GM19239 (cell line): ENCODE results near the gene HIPK2.

Experiments
- DNase-seq: peaks from one replicate; pipeline ENCODE4 v3.0.0; 2011; ENCODE audit warnings: low spot score; ENCODE audit not compliant: insufficient read length
- FAIRE-seq: peaks from 2 replicates; lab custom pipeline; 2011; peaks lifted over from hg19 to GRCh38; lab: Jason Lieb, UNC

The HIPK2 gene

GRCh38 chr7:139720186-139720585 lies 57.6 kb downstream of the HIPK2 start:
- FAIRE-seq (no peak), DNase-seq (no peak)

GRCh38 chr7:139718859-139719258 lies 58.9 kb downstream of the HIPK2 start:
- FAIRE-seq (no peak), DNase-seq (no peak)

DNA sequence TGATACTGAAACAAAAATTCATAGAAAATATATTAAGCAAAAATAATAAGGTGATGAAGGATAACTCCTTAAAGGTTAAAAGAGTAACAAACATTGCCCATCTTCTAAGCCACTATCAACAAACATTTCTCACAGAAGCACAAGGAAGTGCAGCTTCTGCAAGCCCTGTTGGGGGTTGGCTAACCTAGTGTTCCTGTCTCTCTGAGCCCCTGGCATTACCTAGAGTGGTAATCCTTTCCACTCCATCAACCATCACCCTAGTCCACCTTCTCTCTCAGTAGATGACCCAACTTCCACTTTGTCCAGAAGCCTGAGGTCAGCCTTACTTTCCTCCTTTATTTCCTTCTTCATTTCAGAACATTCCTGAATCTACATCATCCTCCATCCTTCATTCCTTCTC lies 59.7 kb downstream of the HIPK2 start:
- DNase-seq: no peak
- no peak for FAIRE-seq

DNA sequence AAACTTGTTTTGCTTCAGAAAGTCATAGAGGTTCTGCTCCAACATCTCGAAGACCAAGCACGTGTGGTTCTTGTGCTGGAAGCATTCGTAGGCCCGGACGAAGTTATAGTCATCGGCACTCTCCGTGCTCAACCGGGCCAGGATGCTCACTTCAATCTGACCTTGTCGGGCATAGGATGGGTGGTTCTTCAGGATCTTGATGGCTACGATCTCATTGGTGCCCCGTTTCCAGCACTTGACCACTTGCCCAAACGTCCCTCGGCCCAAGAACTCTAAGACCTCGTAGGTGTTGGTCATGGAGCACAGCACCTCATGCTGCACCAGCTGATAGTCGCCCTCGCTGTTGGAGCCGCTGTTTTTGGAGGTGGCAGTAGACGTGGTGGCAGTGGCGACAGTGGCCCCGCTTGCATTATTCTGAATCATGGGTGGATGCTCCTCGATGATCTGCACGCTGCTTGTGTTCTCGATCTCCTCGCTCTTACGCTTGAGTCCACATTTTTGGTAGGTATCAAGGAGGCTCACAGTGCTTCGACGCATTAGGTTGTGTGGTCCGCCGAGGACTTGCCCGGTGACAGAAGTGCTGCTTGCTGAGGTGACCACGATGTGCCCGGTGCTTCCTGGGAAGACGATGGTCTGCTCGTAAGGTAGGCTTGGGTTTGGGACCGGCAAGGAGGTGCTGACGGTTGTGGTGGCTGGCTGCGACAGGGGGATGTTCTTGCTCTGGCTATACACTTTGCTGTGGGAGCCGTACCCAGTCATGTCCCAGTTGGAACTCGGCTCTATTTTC lies 61.4 kb downstream of the HIPK2 start:
- FAIRE-seq: no peak
- no peak for DNase-seq

- FAIRE-seq (no peak), DNase-seq (no peak)
These were observed 62.5 kb downstream of the HIPK2 start for GRCh38 chr7:139715194-139715815.

DNA sequence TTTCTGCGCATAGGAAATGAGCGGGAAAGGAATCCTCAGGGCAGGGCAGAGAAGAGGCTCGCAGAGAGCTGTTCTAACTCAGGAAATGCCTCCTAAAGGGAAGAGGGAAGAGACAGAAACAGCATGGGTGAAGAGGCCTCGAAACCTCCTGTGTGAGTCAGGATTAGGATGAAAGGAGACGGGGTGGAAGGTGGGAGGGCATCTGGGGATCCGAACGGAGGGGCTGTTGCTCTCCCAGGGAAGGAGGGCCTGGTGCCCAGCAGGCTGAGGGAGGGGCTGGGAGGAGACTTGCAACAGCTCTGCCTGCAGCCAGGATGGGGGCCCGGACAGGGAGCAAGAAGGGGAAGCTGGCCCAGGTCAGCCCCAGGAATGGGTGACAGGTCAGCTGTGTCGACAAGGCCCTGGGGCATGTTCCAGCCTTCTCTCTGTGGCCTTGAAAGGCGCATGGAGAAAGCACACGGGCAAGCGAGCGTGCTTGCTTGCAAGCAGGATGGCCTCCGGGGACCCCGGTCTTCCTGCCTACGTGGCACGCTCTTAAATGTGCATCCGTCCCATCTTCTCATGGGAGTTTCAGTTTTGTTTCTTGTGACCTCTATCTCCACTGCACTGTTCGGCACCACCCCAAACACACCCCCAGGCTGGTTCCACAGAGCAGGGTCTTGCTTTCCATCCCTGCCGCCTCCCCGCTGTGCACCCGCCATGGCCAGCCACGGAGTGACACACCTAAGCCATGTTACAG lies 63.5 kb downstream of the HIPK2 start:
- DNase-seq (peak; percentile 74), FAIRE-seq (peak; percentile 93)

DNA sequence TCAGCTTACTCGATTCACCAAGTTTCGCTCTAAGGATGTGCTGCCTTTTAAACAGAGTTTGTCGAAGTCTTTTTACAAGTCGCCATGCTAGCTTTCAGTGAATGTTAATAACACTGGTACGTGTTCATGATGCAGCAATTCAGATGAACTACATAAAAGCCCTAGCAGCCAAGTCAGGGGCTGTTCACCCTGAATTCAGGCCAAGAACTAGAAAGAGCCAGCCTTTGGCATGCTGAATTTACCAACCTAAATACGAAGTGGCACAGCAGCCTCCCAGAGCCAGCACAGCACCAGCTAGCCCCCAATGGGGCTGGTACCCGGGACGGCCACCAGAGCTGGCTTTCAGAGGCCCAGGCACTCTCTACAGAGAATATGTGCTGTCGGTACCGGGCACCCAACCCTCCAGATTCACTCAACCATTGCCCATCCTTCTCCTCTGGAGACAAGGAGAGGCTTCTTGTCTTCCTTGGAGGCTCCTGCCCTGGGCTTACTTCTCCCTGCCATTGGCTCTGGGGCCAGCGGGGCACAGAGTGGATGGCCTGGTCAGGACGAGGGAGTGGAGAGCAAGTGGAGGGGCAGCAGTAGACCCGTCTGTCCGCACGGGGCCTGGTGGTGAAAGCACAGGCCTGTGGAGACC lies 64.2 kb downstream of the HIPK2 start:
- FAIRE-seq: no peak
- DNase-seq: no peak

DNA sequence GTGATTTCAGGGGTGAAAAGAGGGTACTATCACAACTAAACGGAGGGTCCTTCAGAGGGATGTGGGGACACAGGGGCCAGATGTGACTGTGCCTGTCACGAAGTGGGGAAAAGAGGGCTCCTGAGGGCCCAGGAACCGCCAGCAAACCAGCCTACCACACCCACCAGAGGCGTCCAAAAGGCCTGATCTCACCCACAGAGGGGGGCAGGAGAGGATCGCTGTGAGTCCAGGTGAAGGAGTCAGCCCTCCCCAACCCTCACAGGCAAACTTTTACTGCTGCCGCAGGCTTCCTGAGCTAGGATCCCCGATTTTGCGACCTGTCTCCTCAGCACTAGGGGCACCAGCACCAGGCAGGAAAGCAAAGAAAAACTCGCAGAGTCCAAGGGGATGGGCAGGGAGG lies 64.7 kb downstream of the HIPK2 start:
- DNase-seq (no peak), FAIRE-seq (no peak)

DNA sequence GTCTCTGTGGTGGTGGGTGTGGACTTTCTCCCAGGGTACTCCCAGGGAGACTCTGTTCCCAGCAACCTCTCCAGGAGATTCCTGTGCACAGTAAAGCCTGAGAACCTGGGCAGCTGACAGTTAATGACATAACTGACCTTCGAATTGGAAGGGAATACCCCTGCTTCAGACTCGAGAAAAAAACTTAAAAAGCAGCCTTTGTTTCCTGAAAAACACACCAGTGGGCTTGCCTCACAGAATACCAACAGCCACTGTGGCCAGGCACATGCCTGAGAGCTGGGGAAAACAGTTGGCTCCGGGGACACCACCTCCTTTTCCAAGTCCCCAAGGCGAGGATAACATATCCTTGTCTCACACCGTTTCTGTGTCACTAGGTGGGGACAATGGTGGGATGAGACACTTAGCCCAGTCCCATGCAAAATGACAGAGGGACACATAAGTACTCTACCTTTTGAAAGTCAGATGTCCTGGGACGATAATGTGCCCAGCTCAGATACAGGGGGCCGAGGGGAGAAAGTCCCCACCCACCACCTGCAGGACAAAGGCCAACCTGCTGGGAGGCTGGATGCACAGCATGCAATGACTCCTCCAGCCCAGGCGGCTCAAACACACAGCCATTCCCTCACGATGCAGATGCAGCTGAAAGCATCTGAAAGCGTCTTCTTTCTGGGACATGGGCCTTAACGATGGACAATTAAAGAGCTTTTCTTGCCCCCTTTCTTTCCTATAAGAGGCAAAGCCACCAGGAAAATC lies 65.6 kb downstream of the HIPK2 start:
- FAIRE-seq: no peak
- no peak for DNase-seq

DNA sequence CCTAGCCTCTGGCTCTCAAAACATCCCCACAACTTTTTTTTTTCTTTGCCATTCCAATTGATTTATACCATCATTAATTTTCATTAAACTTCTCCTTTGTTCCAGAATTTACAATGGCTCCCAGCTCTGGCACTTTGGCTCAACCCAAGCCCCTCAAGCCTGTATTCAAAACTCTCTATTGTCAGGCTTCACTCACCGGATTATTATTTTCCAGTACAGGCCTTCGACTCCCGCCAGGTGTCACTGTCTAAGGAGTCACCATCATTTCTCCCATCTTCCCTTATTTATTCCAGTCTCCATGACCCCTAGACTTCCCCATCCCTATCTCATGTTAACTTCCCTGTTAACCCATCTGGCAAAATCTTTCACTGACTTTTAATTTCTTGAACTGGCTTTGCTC lies 67.8 kb downstream of the HIPK2 start:
- no peak for DNase-seq
- no peak for FAIRE-seq

- no peak for FAIRE-seq
These were observed 68.3 kb downstream of the HIPK2 start for GRCh38 chr7:139709485-139709884.

DNA sequence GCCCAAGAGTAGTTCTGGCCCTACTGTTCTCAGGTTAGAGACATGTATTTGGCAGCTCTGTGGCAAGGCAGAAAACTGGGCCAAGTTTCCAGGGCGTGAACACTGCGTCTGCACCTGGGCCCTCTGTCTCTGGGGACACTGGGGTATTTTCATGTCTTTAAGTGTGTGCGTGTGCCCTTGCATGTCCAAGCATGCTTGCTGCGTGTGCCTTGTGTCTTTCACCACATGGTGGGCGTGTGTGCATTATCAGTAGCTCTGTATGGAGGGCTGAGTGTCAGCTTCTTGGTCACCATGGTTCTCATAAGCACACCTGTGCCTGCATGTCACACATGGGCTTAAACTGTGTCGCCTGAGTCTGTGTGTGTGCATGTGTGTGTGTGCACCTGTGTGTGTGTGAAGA lies 69.3 kb downstream of the HIPK2 start:
- DNase-seq: peak; percentile 30
- FAIRE-seq: no peak

More at GRCh38 chr7:139709485-139709884, 68.3 kb downstream of the HIPK2 start:
- DNase-seq: no peak

DNA sequence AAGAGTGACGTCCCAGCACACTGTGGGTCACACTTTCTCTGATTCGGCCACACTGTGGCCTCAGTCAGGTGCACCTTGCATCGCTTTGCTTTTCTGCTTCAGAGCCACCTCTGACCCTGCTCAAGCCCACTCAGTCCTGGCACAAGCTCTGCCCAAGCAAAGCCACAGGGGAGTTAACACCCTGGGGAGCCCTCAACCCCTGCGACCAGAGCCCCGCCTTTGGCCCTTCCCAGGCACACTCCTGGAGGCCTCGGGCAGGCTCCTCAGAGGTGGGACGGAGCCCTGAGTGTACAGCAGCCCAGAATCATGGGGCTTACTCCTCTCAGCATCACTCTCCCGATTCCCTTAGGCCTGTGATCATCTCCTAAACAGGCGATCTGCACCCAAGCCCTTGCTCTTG lies 71.0 kb downstream of the HIPK2 start:
- DNase-seq (no peak), FAIRE-seq (no peak)

- FAIRE-seq (no peak), DNase-seq (no peak)
These were observed 73.4 kb downstream of the HIPK2 start for GRCh38 chr7:139704308-139704879.

DNA sequence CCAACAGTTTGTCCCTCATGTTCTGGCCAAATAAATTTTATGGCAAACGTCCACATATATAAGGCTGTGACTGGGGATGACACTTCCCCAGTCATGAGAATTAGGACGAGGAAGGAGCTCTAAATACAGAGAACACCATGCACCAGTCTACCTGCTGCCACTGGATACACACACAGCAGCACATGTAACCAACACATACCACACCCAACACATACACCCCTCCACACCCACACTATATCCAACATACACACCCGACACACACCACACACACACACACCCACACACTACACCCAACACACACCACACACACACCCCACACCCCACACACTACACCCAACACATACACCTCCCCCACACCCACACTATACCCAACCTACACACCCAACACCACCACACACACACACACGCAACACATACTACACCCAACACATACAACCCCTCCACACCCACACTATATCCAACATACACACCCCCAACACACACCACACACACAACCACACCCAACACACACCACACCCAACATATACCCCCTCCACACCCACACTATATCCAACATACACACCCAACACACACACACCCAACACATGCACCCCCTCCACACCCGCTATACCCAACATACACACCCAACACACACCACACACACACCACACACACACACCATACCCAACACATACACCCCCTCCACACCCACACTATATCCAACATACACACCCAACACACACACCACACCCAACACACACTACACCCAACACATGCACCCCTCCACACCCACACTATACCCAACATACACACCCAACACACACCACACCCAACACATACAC lies 74.1 kb downstream of the HIPK2 start:
- FAIRE-seq: no peak

DNA sequence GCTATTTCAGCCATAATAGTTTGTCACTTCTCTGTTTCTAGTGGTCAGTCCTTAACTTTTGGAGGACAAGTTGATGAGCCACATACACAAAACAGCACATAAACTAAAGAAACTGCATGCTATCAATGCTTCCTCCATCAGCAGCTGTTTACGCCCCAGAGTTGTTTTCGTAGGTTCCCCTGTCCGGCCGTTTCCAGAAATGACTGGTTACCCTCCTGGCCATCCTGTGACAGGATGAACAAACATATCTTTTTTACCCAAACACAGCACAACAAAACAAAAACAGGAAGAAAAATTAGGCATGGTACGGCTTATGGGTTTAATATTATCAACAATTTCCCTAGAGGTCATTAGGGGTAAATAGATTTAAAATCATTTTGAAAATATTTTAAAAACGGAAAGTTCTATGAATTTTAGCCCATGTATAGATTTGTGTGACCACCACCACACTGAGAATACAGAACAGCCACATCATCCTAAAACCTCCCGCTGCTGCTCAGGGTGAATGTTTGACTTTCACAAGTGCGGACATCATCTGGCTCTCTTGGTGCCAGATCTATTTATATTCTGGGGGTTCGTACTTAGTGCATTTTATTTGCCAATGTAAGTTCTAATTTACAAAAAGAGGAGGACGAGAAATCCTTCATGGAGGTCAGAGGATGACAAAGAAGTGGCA lies 74.8 kb downstream of the HIPK2 start:
- FAIRE-seq (no peak), DNase-seq (peak; percentile 38)

More for the DNA sequence above, 74.1 kb downstream of the HIPK2 start:
- no peak for DNase-seq

- FAIRE-seq: no peak
- DNase-seq: no peak
These were observed 75.5 kb downstream of the HIPK2 start for GRCh38 chr7:139702313-139702731.

DNA sequence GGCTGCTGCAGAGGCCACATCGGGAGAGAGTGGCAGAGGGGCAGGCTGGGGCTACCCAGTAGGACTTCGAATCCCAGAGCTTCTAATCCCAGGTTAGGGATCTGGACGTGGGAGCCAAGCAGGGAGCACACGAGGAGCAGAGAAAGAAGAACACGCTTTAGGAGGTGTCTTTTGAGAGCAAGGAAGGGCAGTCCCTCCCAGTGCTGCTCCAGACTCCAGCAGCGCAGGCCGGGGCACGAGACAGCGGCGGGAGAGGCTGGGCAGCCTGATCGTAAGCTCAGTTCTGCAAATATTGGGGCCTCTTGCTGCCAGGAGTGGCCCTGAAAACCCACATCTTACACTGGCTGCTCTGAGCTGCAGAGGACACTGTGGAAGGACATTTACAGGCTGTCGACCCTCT lies 75.9 kb downstream of the HIPK2 start:
- FAIRE-seq (no peak), DNase-seq (no peak)
